GM12865 (cell line): ENCODE results near the gene CACNG4.

Source experiments
- DNase-seq: peaks from one replicate; pipeline ENCODE4 v3.0.0; 2010; ENCODE audit warnings: low read depth
- H3K4me3 ChIP-seq: 2 replicates; pipeline ENCODE4 v1.5.1; 2011; ENCODE audit warnings: mild to moderate bottlenecking, low read depth, low read length, control low read depth
- TF ChIP-seq, protein P1 (sequence below): IDR thresholded peaks from 2 replicates; pipeline ENCODE4 v1.5.1; 2011; ENCODE audit warnings: low read length, control low read depth, low read depth, inconsistent platforms; ENCODE audit not compliant: insufficient read depth; ENCODE audit errors: missing control alignments

Gene CACNG4

DNA sequence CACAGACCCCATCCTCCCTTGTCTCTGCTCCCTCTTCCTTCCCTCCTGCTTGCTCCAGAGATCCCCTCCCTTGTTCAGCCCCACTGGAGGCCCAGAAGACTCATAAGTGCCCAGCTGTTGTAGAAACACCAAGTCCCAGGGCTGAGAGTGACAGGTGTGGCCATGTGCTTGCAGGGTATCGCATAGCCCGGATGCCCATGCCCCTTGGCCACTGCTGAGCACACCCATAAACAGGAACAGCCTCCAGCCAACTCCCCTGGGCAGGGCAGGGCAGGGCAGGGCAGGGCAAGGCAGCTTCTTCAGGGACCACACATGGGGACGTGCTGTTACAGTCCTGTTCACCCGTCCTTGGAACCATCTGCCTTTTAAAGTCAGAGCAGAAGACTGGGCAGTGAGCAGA lies 81.9 kb downstream of the CACNG4 start:
- DNase-seq: no peak
- no peak overlapping the region for H3K4me3 ChIP-seq
- TF ChIP-seq, protein P1, sequence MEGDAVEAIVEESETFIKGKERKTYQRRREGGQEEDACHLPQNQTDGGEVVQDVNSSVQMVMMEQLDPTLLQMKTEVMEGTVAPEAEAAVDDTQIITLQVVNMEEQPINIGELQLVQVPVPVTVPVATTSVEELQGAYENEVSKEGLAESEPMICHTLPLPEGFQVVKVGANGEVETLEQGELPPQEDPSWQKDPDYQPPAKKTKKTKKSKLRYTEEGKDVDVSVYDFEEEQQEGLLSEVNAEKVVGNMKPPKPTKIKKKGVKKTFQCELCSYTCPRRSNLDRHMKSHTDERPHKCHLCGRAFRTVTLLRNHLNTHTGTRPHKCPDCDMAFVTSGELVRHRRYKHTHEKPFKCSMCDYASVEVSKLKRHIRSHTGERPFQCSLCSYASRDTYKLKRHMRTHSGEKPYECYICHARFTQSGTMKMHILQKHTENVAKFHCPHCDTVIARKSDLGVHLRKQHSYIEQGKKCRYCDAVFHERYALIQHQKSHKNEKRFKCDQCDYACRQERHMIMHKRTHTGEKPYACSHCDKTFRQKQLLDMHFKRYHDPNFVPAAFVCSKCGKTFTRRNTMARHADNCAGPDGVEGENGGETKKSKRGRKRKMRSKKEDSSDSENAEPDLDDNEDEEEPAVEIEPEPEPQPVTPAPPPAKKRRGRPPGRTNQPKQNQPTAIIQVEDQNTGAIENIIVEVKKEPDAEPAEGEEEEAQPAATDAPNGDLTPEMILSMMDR: no peak

DNA sequence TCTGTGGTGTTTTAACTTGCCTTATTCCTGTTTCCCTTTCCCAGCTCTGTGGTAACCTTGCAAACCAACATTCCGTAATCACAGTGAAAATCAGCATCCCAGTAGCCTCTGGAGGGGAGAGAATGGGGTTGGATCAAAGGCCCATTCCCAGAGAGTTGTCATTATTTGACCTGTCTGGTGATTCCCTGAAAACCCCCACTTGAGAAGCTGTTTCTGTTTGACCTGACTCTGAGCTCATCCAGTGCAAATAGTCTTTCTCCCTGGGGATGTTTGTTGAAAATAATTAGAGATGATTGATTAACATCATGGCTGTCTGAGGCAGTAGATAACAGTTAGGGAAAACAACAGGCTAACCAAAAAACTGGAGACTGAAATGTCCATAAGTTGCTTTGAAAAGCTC lies 82.9 kb downstream of the CACNG4 start:
- TF ChIP-seq, protein P1: no peak
- H3K4me3 ChIP-seq: no peak overlapping the region
- DNase-seq: no peak

DNA sequence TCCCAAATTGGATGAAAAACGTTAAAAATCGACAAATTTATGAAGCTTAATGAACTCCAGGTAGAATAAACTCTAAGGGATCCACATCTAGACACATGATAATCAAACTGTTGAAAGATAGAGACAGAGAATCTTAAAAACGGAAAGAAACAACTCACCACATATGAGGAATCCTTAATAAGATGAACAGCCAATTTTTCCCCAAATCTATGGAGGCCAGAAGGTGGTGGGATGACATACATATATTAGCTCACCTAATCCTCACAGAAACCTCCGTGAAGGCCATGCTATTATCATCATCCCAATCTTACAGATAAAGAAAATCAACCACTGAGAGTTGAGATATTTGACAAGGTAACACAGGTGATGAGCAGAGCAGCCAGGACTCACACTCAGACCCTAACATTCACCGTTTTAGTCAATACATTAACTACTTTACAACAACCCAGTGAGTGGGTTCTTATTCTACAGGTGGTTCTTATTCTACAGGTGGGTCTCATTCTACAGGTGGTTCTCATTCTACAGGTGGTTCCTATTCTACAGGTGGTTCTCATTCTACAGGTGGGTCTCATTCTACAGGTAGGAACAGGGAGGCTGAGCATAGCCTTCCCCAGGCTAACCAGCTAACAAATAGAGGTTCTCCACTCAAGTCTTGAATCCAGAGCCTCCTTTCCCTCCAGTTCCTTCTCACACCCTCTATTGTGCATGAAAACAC lies 84.7 kb downstream of the CACNG4 start:
- no peak overlapping the region for H3K4me3 ChIP-seq
- TF ChIP-seq, protein P1: no peak
- DNase-seq: no peak

DNA sequence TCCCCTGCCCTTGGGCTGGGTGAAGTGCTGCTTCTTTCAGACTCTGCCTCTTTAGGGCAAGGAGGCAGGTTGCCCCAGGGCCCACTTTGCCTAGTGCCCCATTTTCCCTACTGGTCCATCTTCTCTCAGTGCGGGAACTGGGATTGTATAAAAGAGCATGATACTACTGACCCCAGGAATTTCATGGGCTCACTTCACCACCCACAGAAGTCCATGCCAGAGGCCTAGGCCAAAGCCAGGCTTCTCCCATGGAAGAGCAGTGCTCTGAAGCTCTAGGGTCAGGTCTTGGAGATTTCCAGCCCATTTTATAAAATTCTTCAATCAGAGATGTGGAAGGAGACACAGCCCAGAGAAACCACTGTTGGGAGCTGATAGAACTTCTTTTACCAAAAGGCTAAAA lies 85.6 kb downstream of the CACNG4 start:
- no peak for DNase-seq
- no peak overlapping the region for H3K4me3 ChIP-seq
- TF ChIP-seq, protein P1: no peak

DNA sequence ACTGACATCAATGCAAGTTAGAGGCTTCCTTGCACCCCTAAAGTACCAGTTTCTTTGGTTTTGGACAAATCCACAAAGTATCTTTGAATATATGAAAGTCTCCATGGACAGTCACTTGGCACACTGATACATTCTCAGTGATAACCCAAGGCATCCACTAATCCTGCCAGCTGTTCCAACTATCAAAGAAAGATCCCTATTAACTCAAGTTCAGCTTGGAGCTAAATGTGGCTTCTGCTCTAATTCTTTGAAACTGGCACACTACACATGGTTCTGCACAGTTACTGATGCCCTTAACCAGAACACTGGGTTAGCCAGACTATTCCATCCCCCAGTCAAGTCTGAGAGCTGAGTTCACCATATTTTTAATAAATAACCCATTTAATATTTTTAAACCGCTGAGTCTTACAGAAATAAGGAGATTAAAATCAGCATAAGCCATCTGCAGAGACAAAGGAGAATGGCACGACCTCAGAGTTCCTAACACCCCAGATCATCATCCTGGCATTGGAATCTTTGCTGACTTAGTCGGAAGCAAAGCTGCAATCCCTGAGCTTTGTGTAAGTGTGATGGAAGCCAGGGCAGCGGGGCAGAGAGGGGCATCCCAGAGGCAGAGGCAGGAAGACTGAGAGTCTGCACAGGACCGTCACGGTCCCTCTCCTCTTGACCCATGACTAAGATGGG lies 86.1 kb downstream of the CACNG4 start:
- TF ChIP-seq, protein P1: no peak
- H3K4me3 ChIP-seq: no peak overlapping the region
- no peak for DNase-seq

DNA sequence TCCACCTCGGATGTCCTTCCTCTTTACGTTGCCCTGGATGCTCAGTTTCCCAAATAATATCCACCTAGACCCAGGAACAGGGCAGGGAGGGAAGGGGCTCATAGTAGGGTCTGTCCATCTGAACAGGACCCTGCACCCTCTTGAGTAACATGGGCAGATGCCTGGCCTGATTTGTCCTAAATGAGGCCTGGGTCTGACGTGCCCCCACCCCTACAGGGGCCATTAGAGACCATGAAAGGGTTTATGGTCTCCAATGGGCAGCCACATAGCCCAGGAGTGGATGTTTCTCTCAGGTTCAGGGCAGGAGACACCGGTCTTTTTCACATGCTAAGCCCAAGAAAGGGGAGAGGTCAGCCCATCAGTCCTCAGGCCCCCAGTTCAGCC lies 86.6 kb downstream of the CACNG4 start:
- DNase-seq: no peak
- TF ChIP-seq, protein P1: no peak
- H3K4me3 ChIP-seq: no peak overlapping the region
